Testis (tissue), 3 donors: Measurements from ENCODE around the gene NLRP1. TPM values are rescaled to one million over a fixed set of nuclear protein-coding genes. Genes with fewer than 3 reads are reported as not detected.

Experiments used
- DNase-seq: peaks from one replicate; pipeline ENCODE4 v3.0.0-alpha.2; 2019
- H3K27ac ChIP-seq, 2 donors: fragments of 200-600 bp; sonication (generic); one replicate each; pipeline ENCODE4 v1.5.1; 2019
- H3K27me3 ChIP-seq: fragments of 200-600 bp; sonication (generic); one replicate; pipeline ENCODE4 v1.5.1; 2019
- H3K36me3 ChIP-seq: fragments of 200-600 bp; sonication (generic); one replicate; pipeline ENCODE4 v1.5.1; 2017; ENCODE audit warnings: low read depth; ENCODE audit errors: missing control alignments
- H3K4me1 ChIP-seq: fragments of 200-600 bp; sonication (generic); one replicate; pipeline ENCODE4 v1.5.1; 2019
- H3K4me3 ChIP-seq, 2 donors: fragments of 200-600 bp; sonication (generic); one replicate each; pipeline ENCODE4 v1.5.1; 2017 to 2019
- H3K9me3 ChIP-seq: fragments of 200-600 bp; sonication (generic); one replicate; pipeline ENCODE4 v1.5.1; 2017
- POLR2A ChIP-seq: fragments of 450-650 bp; IDR thresholded peaks from one replicate; pipeline ENCODE4 v1.6.1; 2017; ENCODE audit warnings: antibody characterized with exemption, mild to moderate bottlenecking, moderate library complexity
- WGBS, 2 donors: methylation state at CpG; one replicate each; pipeline ENCODE4 v1.1.5; 2018; 5-methylcytosine and 5-hydroxymethylcytosine counted together
- intact Hi-C: fragments of 100-400 bp; cut with DNase I; formaldehyde crosslinking; loops from one replicate; pipeline ENCODE4 v1.15.1; 2023; ENCODE audit warnings: low total_unique reads
- polyA plus RNA-seq: library from polyadenylated mRNA; stranded (reverse); fragments of 350-450 nt; fragmentation: Illumina TruSeq; extraction: RNeasy Lipid Tissue Mini Kit (QIAGEN cat#74804); gene quantifications from one replicate; pipeline ENCODE4 v1.2.3, GENCODE V29; 2014; ENCODE audit warnings: low read depth, low replicate concordance; ENCODE audit not compliant: insufficient read depth
- total RNA-seq, 2 donors: library from RNA; depleted of rRNA; stranded (reverse); fragments of >200 nt; gene quantifications; one replicate each; pipeline ENCODE4 v1.2.3, GENCODE V29; 2016
- TF ChIP-seq, protein P1 (sequence below), 3 experiments: fragments of 450-650 bp in 2 of 3; fragments of 200-600 bp in 1 of 3; sonication (generic) in 1 of 3; IDR thresholded peaks; one replicate each; pipeline ENCODE4 v1.5.1; 2016 to 2019; ENCODE audit warnings: antibody characterized with exemption in 3 of 3, mild to moderate bottlenecking in 2 of 3, moderate library complexity in 1 of 3

NLRP1 gene
- total and polyA plus RNA-seq, 3 donors from 2014 or later: 35.4 to 68.5 (median 39.0) TPM

DNA sequence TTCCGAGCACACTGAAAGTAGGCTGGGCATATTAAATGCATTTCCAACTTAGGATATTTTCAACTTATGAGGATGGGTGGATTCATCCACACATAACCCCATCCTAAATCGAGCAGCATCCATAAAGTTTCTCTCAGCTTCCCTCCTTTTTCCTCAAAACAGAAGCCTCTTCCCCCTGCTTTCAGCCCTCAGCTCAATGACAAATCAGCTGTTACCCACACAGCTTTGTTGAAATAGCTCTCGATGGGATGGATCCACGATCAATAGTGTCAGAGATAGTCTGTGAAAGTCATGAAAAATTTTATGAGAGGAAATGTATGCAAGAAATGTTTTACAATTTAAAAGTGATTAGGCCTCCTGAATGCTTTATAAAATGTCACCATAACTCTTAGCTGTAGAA lies 118.0 kb downstream of the NLRP1 start:
- Histone ChIP-seq H3K27ac (no peak overlapping the region), H3K4me3 (no peak overlapping the region), H3K4me1 (peaks cover 10% of the 10 kb centered on the region), H3K9me3 (no peaks in the 10 kb centered on the region), H3K36me3 (no peaks in the 10 kb centered on the region), H3K27me3 (no peaks in the 10 kb centered on the region)
- TF ChIP-seq, protein P1, sequence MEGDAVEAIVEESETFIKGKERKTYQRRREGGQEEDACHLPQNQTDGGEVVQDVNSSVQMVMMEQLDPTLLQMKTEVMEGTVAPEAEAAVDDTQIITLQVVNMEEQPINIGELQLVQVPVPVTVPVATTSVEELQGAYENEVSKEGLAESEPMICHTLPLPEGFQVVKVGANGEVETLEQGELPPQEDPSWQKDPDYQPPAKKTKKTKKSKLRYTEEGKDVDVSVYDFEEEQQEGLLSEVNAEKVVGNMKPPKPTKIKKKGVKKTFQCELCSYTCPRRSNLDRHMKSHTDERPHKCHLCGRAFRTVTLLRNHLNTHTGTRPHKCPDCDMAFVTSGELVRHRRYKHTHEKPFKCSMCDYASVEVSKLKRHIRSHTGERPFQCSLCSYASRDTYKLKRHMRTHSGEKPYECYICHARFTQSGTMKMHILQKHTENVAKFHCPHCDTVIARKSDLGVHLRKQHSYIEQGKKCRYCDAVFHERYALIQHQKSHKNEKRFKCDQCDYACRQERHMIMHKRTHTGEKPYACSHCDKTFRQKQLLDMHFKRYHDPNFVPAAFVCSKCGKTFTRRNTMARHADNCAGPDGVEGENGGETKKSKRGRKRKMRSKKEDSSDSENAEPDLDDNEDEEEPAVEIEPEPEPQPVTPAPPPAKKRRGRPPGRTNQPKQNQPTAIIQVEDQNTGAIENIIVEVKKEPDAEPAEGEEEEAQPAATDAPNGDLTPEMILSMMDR (IDR thresholded peaks at IDR 0.05): no peak
- TF ChIP-seq POLR2A: no peak
- DNase-seq: no peak
- intact Hi-C loops: no loop called here
- WGBS, 2 donors: 94 to 95% methylated on average over 4 of the region's 4 CpGs

DNA sequence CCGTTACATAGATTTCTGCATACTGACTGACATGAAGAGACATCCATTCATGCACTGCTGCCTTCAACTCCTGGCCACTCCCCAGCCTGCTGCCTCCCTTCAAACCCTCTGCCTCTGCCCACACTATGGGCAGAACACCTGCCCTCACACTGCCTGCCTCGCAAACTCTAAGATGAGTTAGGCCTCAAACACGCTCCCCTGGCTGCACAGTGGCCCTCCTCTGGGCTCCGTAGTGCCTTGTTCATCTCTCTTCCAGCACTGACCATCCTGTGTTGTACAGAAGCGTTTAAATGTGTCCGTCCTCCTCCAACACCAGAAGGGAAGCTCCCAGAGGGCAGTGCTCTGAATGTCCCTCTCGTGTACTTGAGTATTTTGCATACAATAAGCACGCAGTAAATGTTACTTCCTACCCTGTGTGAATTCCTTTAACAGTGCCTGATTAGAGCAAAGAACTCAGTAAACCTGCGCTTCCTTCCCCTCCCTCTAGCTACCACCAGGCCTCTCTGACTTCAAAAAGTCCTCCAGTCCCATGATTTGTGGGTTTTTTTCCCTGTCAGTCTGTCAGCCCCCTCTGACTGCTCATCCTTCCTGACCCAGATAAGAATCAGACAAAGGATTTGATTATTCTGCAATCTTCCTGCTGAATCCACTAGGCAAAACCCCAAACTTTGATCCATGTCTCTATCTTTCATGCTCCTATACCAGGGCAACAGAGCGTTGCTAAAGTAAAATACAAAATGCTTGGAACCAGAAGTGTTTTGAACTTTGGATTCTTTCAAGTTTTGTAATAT lies 119.4 kb downstream of the NLRP1 start:
- Histone ChIP-seq H3K27me3 (no peaks in the 10 kb centered on the region), H3K27ac (no peak overlapping the region), H3K4me3 (no peak overlapping the region), H3K9me3 (no peaks in the 10 kb centered on the region), H3K4me1 (peaks cover 10% of the 10 kb centered on the region), H3K36me3 (no peaks in the 10 kb centered on the region)
- WGBS, 2 donors: 85 to 90% methylated on average over 10 of the region's 10 CpGs
- DNase-seq: no peak
- TF ChIP-seq POLR2A: no peak
- TF ChIP-seq, protein P1 (IDR thresholded peaks at IDR 0.05): no peak
- intact Hi-C loops: no loop called here

Other genes starting within 250 kb of the NLRP1 start
- gene NUP88, start 164.8 kb downstream of the NLRP1 start, total RNA-seq: 100 to 1,000 TPM; 196 to 234 TPM
- 211 TPM for gene NUP88, start 164.8 kb downstream of the NLRP1 start, polyA plus RNA-seq
- gene RPAIN, start 164.3 kb downstream of the NLRP1 start, total RNA-seq: 10 to 100 TPM; 52.1 to 60.0 TPM
- gene RPAIN, start 164.3 kb downstream of the NLRP1 start, polyA plus RNA-seq: 35.8 TPM
- 100 to 1,000 TPM; 120 to 151 TPM for gene C1QBP, start 145.4 kb downstream of the NLRP1 start, total RNA-seq
- gene C1QBP, start 145.4 kb downstream of the NLRP1 start, polyA plus RNA-seq: 133 TPM
- gene DHX33, start 115.5 kb downstream of the NLRP1 start, total RNA-seq: 10 to 100 TPM; 17.6 to 18.0 TPM
- gene DHX33, start 115.5 kb downstream of the NLRP1 start, polyA plus RNA-seq: 12.7 TPM
- gene DERL2, start 98.3 kb downstream of the NLRP1 start, total RNA-seq: 10 to 100 TPM; 70.8 to 97.0 TPM
- gene DERL2, start 98.3 kb downstream of the NLRP1 start, polyA plus RNA-seq: 159 TPM
- 10 to 100 TPM; 12.9 to 24.5 TPM for gene MIS12, start 97.9 kb downstream of the NLRP1 start, total RNA-seq
- gene MIS12, start 97.9 kb downstream of the NLRP1 start, polyA plus RNA-seq: 20.8 TPM